Measurements from ENCODE around the gene HDAC4.

HDAC4 gene

GRCh38 chr2:239189711-239190131, 211.1 kb downstream of the HDAC4 start:
- no peak overlapping the region for H3K4me3 ChIP-seq (replicated peaks; ENCODE audit: insufficient read depth, low read length)
- TF ChIP-seq CTCF (IDR thresholded peaks at IDR 0.05; ENCODE audit: insufficient read depth, low read length) (no peak), SPI1 (IDR thresholded peaks at IDR 0.05; ENCODE audit: borderline replicate concordance, low read depth) (no peak), POLR2AphosphoS5 (IDR thresholded peaks at IDR 0.05; ENCODE audit: low read depth) (no peak), GABPA (IDR thresholded peaks at IDR 0.05; ENCODE audit: low read depth) (no peak)
- TF ChIP-seq, protein P1, sequence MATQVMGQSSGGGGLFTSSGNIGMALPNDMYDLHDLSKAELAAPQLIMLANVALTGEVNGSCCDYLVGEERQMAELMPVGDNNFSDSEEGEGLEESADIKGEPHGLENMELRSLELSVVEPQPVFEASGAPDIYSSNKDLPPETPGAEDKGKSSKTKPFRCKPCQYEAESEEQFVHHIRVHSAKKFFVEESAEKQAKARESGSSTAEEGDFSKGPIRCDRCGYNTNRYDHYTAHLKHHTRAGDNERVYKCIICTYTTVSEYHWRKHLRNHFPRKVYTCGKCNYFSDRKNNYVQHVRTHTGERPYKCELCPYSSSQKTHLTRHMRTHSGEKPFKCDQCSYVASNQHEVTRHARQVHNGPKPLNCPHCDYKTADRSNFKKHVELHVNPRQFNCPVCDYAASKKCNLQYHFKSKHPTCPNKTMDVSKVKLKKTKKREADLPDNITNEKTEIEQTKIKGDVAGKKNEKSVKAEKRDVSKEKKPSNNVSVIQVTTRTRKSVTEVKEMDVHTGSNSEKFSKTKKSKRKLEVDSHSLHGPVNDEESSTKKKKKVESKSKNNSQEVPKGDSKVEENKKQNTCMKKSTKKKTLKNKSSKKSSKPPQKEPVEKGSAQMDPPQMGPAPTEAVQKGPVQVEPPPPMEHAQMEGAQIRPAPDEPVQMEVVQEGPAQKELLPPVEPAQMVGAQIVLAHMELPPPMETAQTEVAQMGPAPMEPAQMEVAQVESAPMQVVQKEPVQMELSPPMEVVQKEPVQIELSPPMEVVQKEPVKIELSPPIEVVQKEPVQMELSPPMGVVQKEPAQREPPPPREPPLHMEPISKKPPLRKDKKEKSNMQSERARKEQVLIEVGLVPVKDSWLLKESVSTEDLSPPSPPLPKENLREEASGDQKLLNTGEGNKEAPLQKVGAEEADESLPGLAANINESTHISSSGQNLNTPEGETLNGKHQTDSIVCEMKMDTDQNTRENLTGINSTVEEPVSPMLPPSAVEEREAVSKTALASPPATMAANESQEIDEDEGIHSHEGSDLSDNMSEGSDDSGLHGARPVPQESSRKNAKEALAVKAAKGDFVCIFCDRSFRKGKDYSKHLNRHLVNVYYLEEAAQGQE (IDR thresholded peaks at IDR 0.05; ENCODE audit: insufficient replicate concordance, low read depth): no peak
- H3K27me3 ChIP-seq (ENCODE audit: insufficient read depth, poor library complexity, severe bottlenecking): no peaks in the 10 kb centered on the region
- DNase-seq (ENCODE audit: low read depth in 1 of 2, low spot score in 1 of 2): no peak
- no peak overlapping the region for H3K27ac ChIP-seq (replicated peaks)

DNA sequence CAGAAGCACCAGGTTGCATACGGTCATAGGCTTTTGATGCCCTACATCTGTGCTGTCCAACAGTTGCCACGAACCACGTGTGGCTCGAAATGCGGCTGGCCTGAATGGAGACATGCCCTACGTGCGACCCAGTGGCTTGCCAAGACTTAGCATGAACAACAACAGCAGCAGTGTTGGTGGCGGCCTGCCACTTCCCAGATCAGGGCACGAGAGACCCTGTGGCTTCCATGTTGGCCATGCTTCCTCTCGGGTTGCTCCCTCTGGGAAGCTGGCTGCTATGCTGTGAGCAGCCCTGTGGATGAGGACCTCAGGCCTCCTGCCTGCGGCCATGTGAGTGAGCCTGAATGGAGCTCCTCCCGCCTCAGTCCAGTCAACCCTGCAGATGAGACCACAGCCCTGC, 212.3 kb downstream of the HDAC4 start:
- no peak for TF ChIP-seq GABPA (IDR thresholded peaks at IDR 0.05; ENCODE audit: low read depth)
- TF ChIP-seq, protein P1 (IDR thresholded peaks at IDR 0.05; ENCODE audit: insufficient replicate concordance, low read depth): no peak
- TF ChIP-seq POLR2AphosphoS5 (IDR thresholded peaks at IDR 0.05; ENCODE audit: low read depth): no peak
- TF ChIP-seq SPI1 (IDR thresholded peaks at IDR 0.05; ENCODE audit: borderline replicate concordance, low read depth): no peak
- TF ChIP-seq CTCF (IDR thresholded peaks at IDR 0.05; ENCODE audit: insufficient read depth, low read length): no peak
- Histone ChIP-seq H3K27ac (replicated peaks) (no peak overlapping the region), H3K27me3 (ENCODE audit: insufficient read depth, poor library complexity, severe bottlenecking) (no peaks in the 10 kb centered on the region), H3K4me3 (replicated peaks; ENCODE audit: insufficient read depth, low read length) (no peak overlapping the region)
- no peak for DNase-seq (ENCODE audit: low read depth in 1 of 2, low spot score in 1 of 2)

DNA sequence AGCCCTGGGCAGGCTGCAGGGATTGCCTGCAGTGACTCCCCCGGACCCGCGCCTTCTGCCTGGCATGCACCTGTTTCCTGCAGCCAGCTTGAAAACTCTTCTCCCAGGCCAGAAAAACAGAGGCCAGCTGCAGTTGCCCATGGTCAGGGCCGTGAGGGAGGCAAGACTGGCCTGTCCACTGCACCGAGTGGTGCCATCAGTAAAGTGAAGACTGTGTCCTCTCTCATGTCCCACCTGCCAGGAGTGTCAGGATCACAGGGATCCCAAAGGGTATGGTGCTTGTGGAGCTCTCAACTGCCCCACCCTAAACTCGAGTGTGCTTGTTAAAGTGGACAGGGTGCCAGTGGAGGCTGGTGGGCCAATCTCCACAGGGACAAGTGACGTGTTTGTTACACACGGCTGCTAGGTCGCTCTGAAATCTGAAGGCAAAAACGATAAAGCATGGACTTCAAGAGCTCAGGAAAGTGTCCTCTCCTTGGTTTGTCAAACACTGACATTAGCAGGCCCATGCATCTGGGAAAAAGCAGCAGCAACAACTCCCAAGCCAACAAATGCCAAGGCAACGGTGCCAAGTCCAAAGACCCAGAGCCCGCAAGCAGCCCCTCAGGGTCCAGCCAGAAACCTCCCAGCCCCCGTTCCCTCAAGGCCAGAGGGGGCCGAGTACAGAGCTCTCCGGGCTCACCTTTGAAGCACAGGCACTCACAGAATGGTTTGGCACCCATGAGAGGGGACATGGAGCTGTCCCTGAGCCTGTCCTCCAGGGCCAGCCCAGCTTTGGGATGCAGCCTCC, 213.2 kb downstream of the HDAC4 start:
- no peak for TF ChIP-seq CTCF (IDR thresholded peaks at IDR 0.05; ENCODE audit: insufficient read depth, low read length)
- no peak for TF ChIP-seq GABPA (IDR thresholded peaks at IDR 0.05; ENCODE audit: low read depth)
- no peak for TF ChIP-seq POLR2AphosphoS5 (IDR thresholded peaks at IDR 0.05; ENCODE audit: low read depth)
- no peak for TF ChIP-seq SPI1 (IDR thresholded peaks at IDR 0.05; ENCODE audit: borderline replicate concordance, low read depth)
- TF ChIP-seq, protein P1 (IDR thresholded peaks at IDR 0.05; ENCODE audit: insufficient replicate concordance, low read depth): no peak
- Histone ChIP-seq H3K27me3 (ENCODE audit: insufficient read depth, poor library complexity, severe bottlenecking) (no peaks in the 10 kb centered on the region), H3K4me3 (replicated peaks; ENCODE audit: insufficient read depth, low read length) (no peak overlapping the region), H3K27ac (replicated peaks) (no peak overlapping the region)
- DNase-seq (ENCODE audit: low read depth in 1 of 2, low spot score in 1 of 2): no peak

All from HL-60 (cell line).